Activated naive CD8-positive, alpha-beta T cell treated with anti-CD3 and anti-CD28 coated beads, Interleukin-2, amount 50 U/mL, for 16 hours (primary cell): ENCODE results near the gene GPR62.
"Not testable (repeated sequence)": the region's sequence is repeated elsewhere in the genome, so short reads cannot be mapped to it uniquely, and the experiment has no call there.

Experiments used
- DNase-seq: peaks from one replicate; pipeline ENCODE4 v3.0.0-alpha.2; 2020; ENCODE audit warnings: low read depth, low spot score

Gene GPR62

GRCh38 chr3:51992017-51992682 lies 37.0 kb downstream of the GPR62 start:
- no peak for DNase-seq

GRCh38 chr3:51993657-51994056 lies 38.5 kb downstream of the GPR62 start:
- DNase-seq = not testable (repeated sequence)

GRCh38 chr3:51994530-51994929 lies 39.3 kb downstream of the GPR62 start:
- DNase-seq = no peak

GRCh38 chr3:51995346-51996163 lies 40.4 kb downstream of the GPR62 start, which contains the start of gene RPL29:
RPL29 (minus strand) TSS chr3:51995895; CDS start chr3:51995461, 434 bp downstream.
- DNase-seq = peak; percentile 80

- no peak for DNase-seq
These were observed 42.0 kb downstream of the GPR62 start for GRCh38 chr3:51997172-51997571.

DNA sequence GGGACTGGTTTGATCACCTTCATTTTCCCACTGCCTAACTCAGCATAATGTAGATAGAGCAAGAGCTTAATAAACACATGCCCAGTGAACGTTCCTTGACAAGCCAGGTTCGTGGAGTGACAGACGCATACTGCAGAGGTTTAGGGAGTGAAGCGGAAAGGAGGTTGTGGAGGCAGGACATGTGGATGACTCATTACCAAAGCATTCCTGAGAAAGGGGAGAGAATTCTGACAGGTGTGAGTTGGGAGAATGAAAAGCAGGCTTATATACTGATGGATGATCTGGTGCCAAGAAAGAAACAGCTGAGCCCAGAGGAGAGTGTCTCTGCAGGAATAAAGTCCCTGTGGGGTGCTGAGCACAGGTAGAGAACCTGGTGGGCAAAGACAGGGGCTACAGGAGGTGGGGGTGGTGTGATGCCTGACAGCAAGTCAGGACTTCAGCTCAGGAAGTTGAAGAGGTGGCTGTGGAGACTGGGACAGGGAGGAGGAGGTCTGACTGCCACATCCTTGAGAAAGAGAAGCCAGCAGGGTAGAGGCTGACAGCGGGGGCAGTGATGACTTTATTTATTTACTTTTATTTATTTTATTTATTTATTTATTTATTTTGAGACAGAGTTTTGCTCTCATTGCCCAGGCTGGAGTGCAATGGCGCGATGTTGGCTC lies 42.9 kb downstream of the GPR62 start:
- DNase-seq = no peak

DNA sequence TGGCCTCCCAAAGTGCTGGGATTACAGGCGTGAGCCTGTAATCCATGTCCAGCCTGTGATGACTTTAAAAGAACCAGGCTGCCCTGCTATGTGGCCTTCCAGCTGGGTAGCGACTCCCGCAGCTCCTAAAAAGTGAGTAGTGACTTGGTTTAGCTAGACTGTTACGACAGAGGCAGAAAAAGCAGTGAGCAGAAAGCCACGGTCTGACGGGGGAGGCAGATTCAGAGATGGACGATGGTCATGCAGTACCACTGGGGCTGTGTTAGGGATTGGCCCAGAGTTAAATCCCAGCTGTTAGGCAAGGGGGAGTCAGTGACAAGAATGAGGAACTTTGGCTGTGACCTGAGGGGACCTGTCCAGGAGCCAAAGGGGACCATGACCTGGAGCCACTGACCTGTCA lies 43.6 kb downstream of the GPR62 start:
- DNase-seq = no peak

GRCh38 chr3:51999846-52000245 lies 44.7 kb downstream of the GPR62 start:
- DNase-seq = no peak

GRCh38 chr3:52001443-52001974 lies 46.3 kb downstream of the GPR62 start:
- peak; percentile 87 for DNase-seq

- DNase-seq = no peak
These were observed 47.6 kb downstream of the GPR62 start for GRCh38 chr3:52002748-52003147.

DNA sequence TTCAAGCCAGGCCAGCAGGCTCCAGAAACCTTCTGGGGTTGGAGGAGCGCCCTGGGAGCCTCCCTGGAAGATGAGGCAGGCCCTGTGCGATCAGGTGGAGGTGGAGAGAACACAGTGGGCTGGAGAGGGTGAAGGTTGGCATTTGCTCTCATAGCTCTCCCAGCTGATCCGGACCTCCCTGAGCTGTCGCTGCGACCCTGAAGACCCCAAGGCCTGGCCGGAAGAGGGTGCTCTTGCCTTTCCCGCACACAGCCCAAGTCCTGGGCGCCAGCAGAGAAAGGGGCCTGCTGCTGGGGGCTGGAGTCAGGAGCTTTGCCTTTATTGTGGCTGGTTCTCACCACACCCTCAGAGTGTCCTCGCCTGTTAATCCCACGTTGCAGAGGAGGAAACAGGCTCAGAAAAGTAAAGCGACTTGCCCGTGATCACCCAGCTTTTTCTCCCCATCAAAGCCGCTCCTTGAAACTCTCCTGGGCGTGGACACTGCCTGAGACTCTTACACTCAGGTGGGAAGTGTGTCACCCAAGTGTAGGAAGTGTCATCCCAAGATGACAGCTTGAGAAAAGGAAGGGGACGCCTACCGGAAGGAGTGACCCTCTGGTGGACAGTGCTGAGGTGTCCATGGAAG lies 49.1 kb downstream of the GPR62 start:
- no peak for DNase-seq

DNA sequence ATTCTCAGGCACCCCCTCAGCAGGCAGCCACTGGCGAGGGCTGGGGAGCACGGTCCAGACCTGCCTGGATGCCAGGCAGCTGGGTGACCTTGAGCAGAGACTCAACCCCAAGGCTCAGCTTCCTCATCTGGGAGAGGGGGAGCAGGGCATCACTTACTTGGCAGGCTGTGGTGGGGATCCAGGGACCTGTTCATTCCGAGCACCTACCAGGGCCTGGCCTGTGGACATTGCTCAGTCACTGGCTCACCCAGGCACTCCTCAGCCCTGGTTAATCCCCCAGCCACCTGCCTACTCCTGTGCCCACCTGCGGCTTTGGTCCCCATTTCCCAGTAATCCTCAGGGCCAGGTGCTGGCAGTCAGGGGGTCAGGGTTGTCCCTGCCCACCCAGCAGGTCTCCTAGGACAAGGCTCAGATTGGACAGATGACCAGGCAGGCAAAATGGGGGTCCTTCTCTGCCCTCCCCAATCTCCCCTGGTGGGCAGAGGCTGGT lies 49.8 kb downstream of the GPR62 start:
- no peak for DNase-seq

GRCh38 chr3:52005571-52005986 lies 50.4 kb downstream of the GPR62 start:
- DNase-seq = no peak

GRCh38 chr3:52006017-52006819 lies 51.0 kb downstream of the GPR62 start:
- no peak for DNase-seq

DNA sequence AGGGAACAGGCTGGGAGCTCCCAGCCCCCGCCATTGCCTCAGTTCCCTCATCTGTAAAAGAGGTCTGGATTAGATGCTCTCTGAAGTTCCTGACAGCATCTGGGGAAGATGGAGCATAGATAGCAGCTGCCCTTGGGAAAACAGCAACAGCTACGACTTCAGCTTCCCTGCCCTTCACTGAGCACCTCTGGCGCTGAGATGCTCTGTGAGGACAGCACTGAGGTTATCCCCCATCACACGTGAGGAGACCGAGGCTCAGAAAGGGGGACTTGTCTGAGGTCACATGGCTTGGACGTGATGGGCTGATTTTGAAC lies 51.6 kb downstream of the GPR62 start:
- no peak for DNase-seq
